Stimulated activated CD8-positive, alpha-beta memory T cell treated with anti-CD3 and anti-CD28 coated beads, Interleukin-12 subunit alpha, Interleukin-12 subunit beta, amount 100 ng/mL, for 24 hours (primary cell): Measurements from ENCODE around the gene REPIN1.
A peak's percentile ranks its signal among the peaks of the same experiment; 100 is the strongest.

Source experiments
- DNase-seq: peaks from one replicate; pipeline ENCODE4 v3.0.0-alpha.2; 2020; ENCODE audit errors: extremely low read depth

The REPIN1 gene

DNA sequence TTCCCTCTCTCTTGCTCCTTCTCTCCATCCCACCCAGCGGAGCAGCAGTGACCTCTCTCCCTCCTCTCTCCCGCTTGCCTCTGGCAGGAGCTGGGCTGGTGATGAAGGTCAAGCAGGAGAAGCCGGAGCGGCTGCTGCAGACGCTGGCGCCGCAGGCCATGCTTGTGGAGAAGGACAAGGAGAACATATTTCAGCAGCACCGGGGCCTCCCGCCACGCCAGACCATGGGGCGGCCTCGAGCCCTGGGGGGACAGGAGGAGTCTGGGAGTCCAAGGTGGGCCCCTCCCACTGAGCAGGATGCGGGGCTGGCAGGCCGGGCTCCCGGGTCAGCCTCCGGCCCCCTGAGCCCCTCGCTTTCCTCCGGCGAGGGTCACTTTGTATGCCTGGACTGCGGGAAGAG is 27.8 kb downstream of the REPIN1 start:
- DNase-seq, result no peak

DNA sequence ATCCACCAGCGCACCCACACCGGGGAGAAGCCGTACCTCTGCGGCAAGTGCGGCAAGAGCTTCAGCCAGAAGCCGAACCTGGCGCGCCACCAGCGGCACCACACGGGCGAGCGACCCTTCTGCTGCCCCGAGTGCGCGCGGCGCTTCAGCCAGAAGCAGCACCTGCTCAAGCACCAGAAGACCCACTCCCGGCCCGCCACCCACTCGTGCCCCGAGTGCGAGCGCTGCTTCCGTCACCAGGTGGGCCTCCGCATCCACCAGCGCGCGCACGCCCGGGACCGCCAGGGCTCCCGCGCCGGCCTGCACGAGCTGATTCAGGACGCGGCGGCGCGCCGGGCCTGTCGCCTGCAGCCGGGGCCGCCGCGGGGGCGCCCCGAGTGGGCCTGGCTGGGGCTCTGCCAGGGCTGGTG is 28.2 kb downstream of the REPIN1 start:
- no peak for DNase-seq

DNA sequence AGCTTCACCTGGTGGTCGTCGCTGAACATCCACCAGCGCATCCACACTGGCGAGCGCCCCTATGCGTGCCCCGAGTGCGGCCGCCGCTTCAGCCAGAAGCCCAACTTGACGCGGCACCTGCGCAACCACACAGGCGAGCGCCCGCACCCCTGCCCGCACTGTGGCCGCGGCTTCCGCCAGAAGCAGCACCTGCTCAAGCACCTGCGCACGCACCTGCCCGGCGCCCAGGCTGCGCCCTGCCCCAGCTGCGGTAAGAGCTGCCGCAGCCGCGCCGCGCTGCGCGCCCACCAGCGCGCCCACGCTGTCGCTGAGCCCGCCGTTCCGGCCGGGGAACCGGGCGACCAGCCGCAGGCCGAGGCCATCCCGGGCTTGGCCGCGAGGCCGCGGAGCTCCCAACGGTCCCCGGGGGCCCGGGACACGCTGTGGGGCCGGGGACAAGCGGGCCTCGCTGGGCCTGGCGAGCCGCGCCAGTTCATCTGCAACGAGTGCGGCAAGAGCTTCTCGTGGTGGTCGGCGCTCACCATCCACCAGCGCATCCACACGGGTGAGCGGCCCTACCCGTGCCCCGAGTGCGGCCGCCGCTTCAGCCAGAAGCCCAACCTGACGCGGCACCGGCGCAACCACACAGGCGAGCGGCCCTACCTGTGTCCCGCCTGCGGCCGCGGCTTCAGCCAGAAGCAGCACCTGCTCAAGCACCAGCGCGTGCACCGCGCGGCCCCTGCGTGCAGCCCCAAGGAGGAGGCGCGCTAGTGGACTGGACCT is 28.9 kb downstream of the REPIN1 start:
- no peak for DNase-seq

GRCh38 chr7:150398108-150398964 is 29.7 kb downstream of the REPIN1 start:
- no peak for DNase-seq

GRCh38 chr7:150398965-150399320 is 30.3 kb downstream of the REPIN1 start:
- DNase-seq, result no peak

DNA sequence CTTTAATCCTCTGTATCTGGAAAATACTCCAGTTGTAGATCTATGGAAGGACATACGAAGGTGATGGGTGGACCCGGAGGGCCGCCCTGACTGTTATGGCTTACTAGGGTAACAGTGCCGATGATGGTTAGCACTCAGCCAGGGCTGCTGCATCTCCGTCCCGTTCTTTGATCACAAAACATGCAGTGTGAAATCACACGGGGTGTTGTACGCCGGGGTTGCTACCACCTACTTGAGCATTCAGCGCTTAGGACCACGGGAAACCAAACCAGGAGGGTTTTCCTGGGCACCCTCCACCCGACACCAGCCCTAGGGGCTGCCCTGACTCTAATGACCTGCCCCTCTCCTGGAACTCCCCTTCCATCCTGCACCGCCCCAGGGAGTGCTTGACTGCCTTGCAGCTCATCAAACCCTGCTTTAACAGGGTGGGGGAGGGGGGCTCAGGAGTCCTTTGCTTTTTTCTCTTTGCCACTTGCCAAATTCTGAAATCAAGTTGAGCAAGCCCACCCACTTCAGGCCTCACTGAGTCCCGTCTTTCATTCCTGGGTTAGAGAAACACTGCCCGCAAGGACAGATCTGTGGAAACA is 30.9 kb downstream of the REPIN1 start:
- DNase-seq, result no peak

DNA sequence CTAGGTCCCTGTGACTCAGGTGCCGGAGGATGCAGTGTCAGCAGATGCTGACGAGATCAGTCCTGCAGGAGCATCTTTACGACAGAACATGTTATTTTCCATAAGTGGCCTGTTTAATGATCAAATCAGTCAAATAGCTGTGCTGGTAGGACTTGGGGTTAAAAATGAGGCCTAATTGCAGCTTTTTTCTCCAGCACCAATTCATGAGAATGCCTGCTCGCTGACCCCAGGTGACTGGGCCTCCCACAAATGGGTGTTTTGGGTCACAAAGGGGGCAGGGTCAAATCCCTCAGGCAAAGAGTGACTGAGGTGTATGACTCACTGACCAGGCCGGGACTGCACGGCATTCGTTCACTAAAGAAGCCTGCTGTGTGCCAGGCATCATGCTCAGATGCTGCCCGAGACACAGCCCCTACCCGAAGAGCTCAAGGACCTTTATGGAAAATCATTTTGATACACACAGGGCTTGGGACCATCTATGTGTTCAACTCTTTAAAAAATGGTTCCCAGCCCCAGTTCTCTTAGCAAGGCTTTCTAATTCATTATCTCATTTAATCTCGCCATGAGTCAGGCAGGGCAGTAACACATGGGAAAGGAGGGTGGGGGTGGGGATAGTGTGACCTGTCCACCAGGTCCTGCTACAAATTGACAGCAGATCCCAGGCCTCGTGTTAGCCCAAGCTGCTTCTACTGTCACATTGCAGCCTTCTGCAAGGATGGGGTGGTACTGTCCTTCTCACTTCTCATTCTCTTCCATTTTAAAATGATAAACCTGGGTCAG is 31.6 kb downstream of the REPIN1 start:
- no peak for DNase-seq

DNA sequence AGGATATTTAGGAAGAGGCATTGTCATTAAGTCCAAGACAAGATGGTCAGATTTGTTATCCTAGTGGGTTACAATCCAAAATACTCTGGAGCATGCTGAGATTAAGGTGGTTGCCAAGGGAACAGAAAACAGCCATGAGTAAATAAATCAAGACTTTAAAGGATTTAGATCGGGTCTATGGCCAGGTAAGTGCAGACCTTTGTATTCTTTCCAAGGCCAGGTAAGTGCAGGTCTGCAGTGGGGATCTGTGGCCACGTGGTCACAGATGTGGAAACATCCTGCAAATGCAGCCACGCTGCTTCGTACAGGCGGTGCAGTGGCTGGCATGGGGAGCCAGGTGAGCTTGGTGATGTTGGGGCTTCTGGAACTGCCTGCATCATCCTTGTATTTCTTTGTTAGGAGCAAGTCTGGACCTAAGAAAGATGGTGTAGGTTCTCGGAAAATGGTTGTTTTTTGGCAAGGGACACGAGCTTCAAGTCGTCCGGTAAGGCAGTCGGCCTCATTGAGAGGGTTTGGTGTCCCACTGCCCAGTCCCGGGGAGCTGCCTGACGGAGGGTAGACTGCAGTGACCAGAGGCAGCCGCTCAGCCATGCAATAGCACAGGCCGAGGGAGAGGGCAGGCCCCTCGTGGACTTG is 32.3 kb downstream of the REPIN1 start:
- DNase-seq, result no peak

DNA sequence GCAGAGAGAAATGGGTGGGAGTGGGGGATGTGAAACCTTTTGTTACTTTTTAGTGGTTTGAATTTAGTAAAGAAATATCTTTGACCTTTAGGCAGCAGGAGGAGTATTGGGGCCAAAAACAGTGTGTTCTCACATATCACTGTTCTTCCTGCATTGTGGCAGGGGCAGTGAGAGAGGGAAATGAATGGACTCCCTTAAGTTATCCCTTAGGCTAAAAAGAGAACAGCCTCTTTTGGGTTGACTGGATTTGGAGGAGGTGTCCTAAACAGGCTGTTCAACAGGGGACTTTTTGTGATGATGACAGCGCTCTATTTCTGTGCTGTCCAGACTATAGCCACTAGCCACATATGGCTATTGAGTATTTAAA is 32.8 kb downstream of the REPIN1 start:
- no peak for DNase-seq

GRCh38 chr7:150401861-150402631 is 33.4 kb downstream of the REPIN1 start:
- no peak for DNase-seq

- no peak for DNase-seq
Observed at GRCh38 chr7:150402671-150403321, 34.2 kb downstream of the REPIN1 start.

DNA sequence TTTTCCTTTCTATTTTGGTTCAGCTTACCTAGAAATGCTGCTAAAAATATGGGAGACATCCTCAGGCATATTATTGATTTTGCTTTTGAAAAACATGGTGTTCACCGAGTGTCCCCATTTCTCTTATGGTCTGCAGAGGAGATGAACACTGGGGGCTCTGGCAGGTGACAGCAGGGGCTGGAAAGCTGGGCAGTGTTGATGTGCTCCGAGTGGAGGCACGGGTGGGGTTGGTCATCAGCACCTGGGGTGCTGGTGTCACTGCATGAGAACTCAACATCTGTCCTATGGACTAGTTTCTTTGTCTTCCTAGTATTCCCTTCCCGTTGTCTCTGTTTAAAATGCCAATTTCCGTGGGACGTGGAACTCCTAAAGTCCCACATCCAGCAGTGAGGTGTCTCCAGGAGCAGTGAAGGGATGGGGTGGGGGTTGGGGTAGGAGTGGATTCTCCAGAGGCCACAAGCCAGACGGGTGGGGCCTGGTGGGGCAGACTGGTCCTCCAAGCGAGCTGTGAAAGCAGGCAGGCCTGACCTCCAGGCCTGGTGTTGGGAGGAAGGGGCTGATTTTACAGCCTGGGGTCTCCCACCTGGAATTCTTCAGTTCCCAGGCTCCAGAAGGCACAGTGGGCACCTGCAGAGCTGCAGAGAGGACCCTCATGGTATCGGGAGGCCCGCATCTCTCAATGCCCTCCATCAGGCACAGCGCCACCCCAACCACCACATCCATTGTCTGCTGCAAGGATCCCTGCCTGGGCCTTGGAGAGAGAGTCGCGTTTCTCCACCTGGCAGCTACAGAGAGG is 35.0 kb downstream of the REPIN1 start:
- DNase-seq, result no peak

GRCh38 chr7:150404172-150404804 is 35.7 kb downstream of the REPIN1 start:
- no peak for DNase-seq

DNA sequence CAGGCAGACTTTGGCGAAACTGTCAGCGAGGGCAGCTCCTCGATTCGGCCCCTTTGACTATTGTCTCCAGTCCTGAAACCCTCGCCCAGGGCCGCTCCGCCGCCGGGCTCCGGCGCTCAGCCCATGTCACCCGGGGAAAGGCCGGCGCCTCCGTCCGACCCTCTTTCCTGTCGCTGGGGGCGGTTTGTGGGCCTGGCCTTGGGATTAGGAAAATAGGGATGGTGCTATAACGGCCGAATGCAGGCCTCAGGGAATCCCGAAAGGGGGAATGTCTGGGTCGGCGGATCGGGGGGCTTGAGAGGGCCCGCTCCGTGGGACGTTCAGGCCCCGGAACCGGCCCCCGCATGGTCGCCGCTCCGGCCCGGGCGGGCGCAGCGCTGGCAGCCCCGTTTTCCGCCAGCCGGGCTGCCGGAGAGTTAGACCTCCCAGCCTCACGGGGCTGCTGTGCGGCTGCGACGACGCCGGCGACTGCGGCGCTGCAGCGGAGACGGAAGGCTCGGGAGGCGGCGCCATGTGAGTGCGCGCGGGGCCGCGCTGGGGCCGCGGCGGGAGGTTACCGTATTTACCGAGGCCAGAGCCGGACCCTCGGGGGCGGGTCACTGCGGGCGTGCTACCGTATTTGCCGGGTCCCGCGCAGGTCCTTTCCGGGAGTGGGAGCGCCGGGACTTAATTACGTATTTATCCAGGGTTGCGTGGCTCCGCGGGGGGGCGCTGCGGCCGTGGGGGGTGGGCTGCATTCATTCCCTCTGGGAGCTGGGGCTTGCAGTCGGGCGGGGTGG is 36.4 kb downstream of the REPIN1 start:
- peak; percentile 45 for DNase-seq

DNA sequence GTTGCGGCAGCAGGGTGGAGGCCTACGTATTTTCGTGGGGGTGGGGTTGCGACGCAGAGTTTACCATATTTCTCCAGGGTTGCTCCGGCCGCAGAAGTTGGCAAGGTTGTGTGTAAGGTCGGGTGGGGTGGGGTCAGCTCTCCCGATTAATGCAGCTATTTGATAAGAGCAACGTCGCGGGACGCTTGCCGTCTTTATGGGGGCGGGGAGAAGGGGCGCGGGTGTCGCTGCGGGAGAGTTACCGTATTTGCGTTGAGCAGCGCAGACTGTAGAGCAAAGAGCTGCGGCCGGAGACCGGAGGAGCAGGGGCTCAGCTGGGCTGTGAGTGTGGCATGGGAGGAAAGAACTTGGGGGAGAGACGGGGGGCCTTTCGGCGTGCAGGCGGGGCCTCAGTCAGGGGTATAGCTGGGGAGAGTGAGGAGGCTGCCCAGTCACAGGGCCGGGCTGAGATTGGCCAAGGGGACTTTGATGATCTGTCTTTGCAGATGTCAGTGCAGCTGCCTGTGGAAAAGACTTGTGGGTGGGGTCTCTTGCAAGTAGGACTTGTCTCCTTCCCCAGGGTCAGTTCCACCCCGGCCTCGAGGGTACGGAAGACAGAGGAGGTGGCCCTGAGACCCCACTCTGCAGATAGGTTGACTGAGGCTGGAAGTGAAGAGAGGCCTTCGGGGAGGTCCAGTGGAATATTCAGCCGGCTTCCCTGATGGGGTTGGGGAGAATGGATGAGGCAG is 37.1 kb downstream of the REPIN1 start:
- DNase-seq, result no peak

GRCh38 chr7:150406312-150406566 is 37.6 kb downstream of the REPIN1 start:
- DNase-seq, result no peak

GRCh38 chr7:150406567-150407421 is 38.2 kb downstream of the REPIN1 start:
- DNase-seq, result no peak
